K562 (cell line): Measurements from ENCODE around the gene DPF1. TPM values are rescaled to one million over a fixed set of nuclear protein-coding genes. Genes with fewer than 3 reads are reported as not detected.

Experiments
- ATAC-seq: fragments of 200-7000 bp; cut with Tn5 transposase; 3 replicates; pipeline ENCODE4 v1.9.1; 2020; ENCODE audit warnings: moderate library complexity
- BruUV-seq: library from RNA; stranded (reverse); fragments of 400-500 nt; replicated peaks from 2 replicates; lab custom pipeline; 2021; lab: Mats Ljungman, UMichigan
- CTCF ChIA-PET: fragments of 300-600 bp; formaldehyde crosslinking; extraction: SDS; loops from one replicate; lab custom pipeline; 2021; ENCODE audit warnings: low intra/inter-chr PET ratio; lab: Yijun Ruan, JAX
- POLR2A ChIA-PET: fragments of 300-600, 350-650 bp; sonication (Branson Sonifier 250); formaldehyde crosslinking; extraction: SDS; loops from one replicate; lab custom pipeline; 2021; ENCODE audit warnings: antibody characterized with exemption, inconsistent platforms; lab: Yijun Ruan, JAX
- DNase-seq, 4 experiments: peaks; one replicate each; pipeline versions ENCODE4 v3.0.0 to v3.0.0-alpha.2; 2011 to 2018; ENCODE audit warnings: low spot score in 3 of 4, mixed read lengths in 3 of 4; ENCODE audit errors: extremely low read depth in 1 of 4
- FAIRE-seq: peaks from 2 replicates; lab custom pipeline; 2011; peaks lifted over from hg19 to GRCh38; lab: Jason Lieb, UNC
- H2AFZ ChIP-seq: 2 replicates; pipeline ENCODE4 v1.6.0; 2011; ENCODE audit warnings: low read depth, low read length, control low read depth, inconsistent platforms
- H3K27ac ChIP-seq: fragments of 200-600 bp; 3 replicates; pipeline ENCODE4 v1.8.0; 2011; ENCODE audit warnings: low read depth, mild to moderate bottlenecking, control low read depth, inconsistent platforms, low read length, moderate library complexity, mixed read lengths; ENCODE audit errors: extremely low read depth
- H3K27me3 ChIP-seq, 2 experiments: fragments of 300-600 bp in 1 of 2; 2 replicates in 1 of 2; 3 replicates in 1 of 2; pipeline versions ENCODE4 v1.6.0 to v1.8.0; 2011; ENCODE audit warnings: inconsistent platforms in 2 of 2, low read length in 2 of 2, mild to moderate bottlenecking in 1 of 2, mixed read lengths in 1 of 2, moderate library complexity in 1 of 2; ENCODE audit not compliant: control insufficient read depth in 2 of 2, insufficient read depth in 2 of 2
- H3K36me3 ChIP-seq: fragments of 300-600 bp; 3 replicates; pipeline ENCODE4 v1.8.0; 2011; ENCODE audit warnings: mild to moderate bottlenecking, low read length, inconsistent platforms; ENCODE audit not compliant: control insufficient read depth, insufficient read depth
- H3K4me1 ChIP-seq, 2 experiments: fragments of 200-600 bp in 1 of 2; replicated peaks in 1 of 2; 2 replicates in 1 of 2; 3 replicates in 1 of 2; pipeline versions ENCODE4 v1.5.1 to v1.8.0; 2011; ENCODE audit warnings: inconsistent platforms in 2 of 2, low read length in 2 of 2, mild to moderate bottlenecking in 1 of 2, mixed read lengths in 1 of 2, moderate library complexity in 1 of 2; ENCODE audit not compliant: control insufficient read depth in 2 of 2, insufficient read depth in 2 of 2
- H3K4me2 ChIP-seq: 2 replicates; pipeline ENCODE4 v1.6.1; 2011; ENCODE audit warnings: low read length, control low read depth, inconsistent platforms, mixed read lengths; ENCODE audit not compliant: insufficient read depth
- H3K4me3 ChIP-seq: fragments of 200-600 bp; sonication (generic), shearing (Covaris generic); 2 replicates; pipeline ENCODE4 v1.5.1; 2016; ENCODE audit warnings: control low read depth, inconsistent platforms
- H3K79me2 ChIP-seq: fragments of 200-600 bp; 3 replicates; pipeline ENCODE4 v1.8.0; 2011; ENCODE audit warnings: low read length, inconsistent platforms; ENCODE audit not compliant: control insufficient read depth, insufficient read depth
- H3K9ac ChIP-seq, 2 experiments: 2 replicates each; pipeline versions ENCODE4 v1.6.0 to v1.6.1; 2011; ENCODE audit warnings: low read depth in 2 of 2, low read length in 2 of 2, control low read depth in 1 of 2, inconsistent platforms in 1 of 2, mild to moderate bottlenecking in 1 of 2, mixed read lengths in 1 of 2; ENCODE audit not compliant: insufficient read depth in 1 of 2
- H3K9me1 ChIP-seq: one replicate; pipeline ENCODE4 v1.6.0; 2011; ENCODE audit warnings: inconsistent platforms, mild to moderate bottlenecking, low read length, moderate library complexity; ENCODE audit not compliant: control insufficient read depth, insufficient read depth
- H3K9me3 ChIP-seq: replicated peaks from 2 replicates; pipeline ENCODE4 v1.5.1; 2011; ENCODE audit warnings: low read depth, low read length, inconsistent platforms; ENCODE audit not compliant: control insufficient read depth, insufficient read depth
- H4K20me1 ChIP-seq: replicated peaks from 2 replicates; pipeline ENCODE4 v1.6.1; 2011; ENCODE audit warnings: low read length, inconsistent platforms, mixed read lengths; ENCODE audit not compliant: control insufficient read depth, insufficient read depth
- BRCA1 ChIP-seq, 2 experiments: fragments of 450-650 bp in 1 of 2; sonication (generic) in 1 of 2; formaldehyde crosslinking in 1 of 2; IDR thresholded peaks; 2 replicates each; pipeline versions ENCODE4 v1.5.0 to v1.6.1; 2017 to 2020; ENCODE audit warnings: mild to moderate bottlenecking in 1 of 2, missing genetic modification reagents in 1 of 2
- EP300 ChIP-seq: IDR thresholded peaks from 2 replicates; pipeline ENCODE4 v1.6.1; 2012; ENCODE audit warnings: low read length, improper control_type of control experiment
- KLF1 ChIP-seq: fragments of 450-650 bp; IDR thresholded peaks from 2 replicates; pipeline ENCODE4 v1.6.1; 2016; ENCODE audit warnings: missing genetic modification characterization, missing compliant biosample characterization
- L3MBTL2 ChIP-seq: fragments of 450-650 bp; IDR thresholded peaks from 2 replicates; pipeline ENCODE4 v1.6.1; 2016; ENCODE audit warnings: mild to moderate bottlenecking, moderate library complexity
- MGA ChIP-seq: fragments of 450-650 bp; IDR thresholded peaks from 2 replicates; pipeline ENCODE4 v1.6.1; 2016; ENCODE audit warnings: mild to moderate bottlenecking, moderate library complexity
- NELFE ChIP-seq: IDR thresholded peaks from 2 replicates; pipeline ENCODE4 v1.6.1; 2011; ENCODE audit warnings: mild to moderate bottlenecking; ENCODE audit not compliant: insufficient read depth, insufficient read length
- VEZF1 ChIP-seq: fragments of 200-800 bp; sonication (Bioruptor generic); IDR thresholded peaks from 2 replicates; pipeline ENCODE4 v1.6.1; 2017; ENCODE audit warnings: missing genetic modification characterization, missing compliant biosample characterization
- WGBS: fragments of 100-300 bp; shearing (Covaris generic); methylation state at CpG from one replicate; pipeline ENCODE4 v1.1.6; 2016; ENCODE audit warnings: low coverage, mixed read lengths; ENCODE audit not compliant: insufficient coverage; ENCODE audit errors: missing lambda C conversion rate; 5-methylcytosine and 5-hydroxymethylcytosine counted together
- in situ Hi-C: fragments of 300-500 bp; cut with MboI; formaldehyde crosslinking; loops from 4 replicates; pipeline ENCODE4 v1.15.0; 2018; ENCODE audit warnings: inconsistent platforms, mixed read lengths
- intact Hi-C: fragments of 100-400 bp; cut with micrococcal nuclease; formaldehyde crosslinking; loops from 2 replicates; pipeline ENCODE4 v1.14.2; 2022
- polyA plus RNA-seq, 8 experiments: library from polyadenylated mRNA; depleted of rRNA in 4 of 8; stranded (reverse) in 5 of 8; unstranded in 3 of 8; fragments of >200 nt; fragmentation: Nextera tagmentation in 2 of 8; fragmentation: Illumina TruSeq in 1 of 8; extraction: Ambion mirVana in 2 of 8; extraction: Trizol in 1 of 8; gene quantifications; 2 replicates each; pipeline versions ENCODE4 v1.2.1 to v1.2.3, GENCODE V29; 2011 to 2014; ENCODE audit warnings: inconsistent platforms in 1 of 8, missing spikeins in 1 of 8
- total RNA-seq, 7 experiments: library from RNA; depleted of rRNA in 6 of 7; stranded (reverse); fragments of >200 nt in 6 of 7; fragmentation: Illumina TruSeq in 2 of 7; extraction: Trizol in 2 of 7; gene quantifications; 2 replicates each; pipeline versions ENCODE4 v1.2.1 to v1.2.3, GENCODE V29; 2011 to 2021; ENCODE audit warnings: low replicate concordance in 1 of 7

DPF1 gene
- total and polyA plus RNA-seq, 9 of the 15 experiments (the other 6 are each of a cell fraction or from before 2014, with no cell fraction given): 0.10 to 5.7 (median 3.1) TPM

- CTCF ChIA-PET: no interaction called here
- H3K27ac ChIP-seq: no peak overlapping the region
- DNase-seq (no peak), ATAC-seq (peak; percentile 40; the same call in 1 of the 3 replicates), FAIRE-seq (no peak)
- WGBS: 45% methylated on average over 20 of the region's 22 CpGs
- no peak overlapping the region for H3K4me2 ChIP-seq
- in situ Hi-C loops (no loop called here), intact Hi-C loops (no loop called here)
- no peaks in the 10 kb centered on the region for H3K36me3 ChIP-seq
- no peaks in the 10 kb centered on the region for H3K79me2 ChIP-seq
- H4K20me1 ChIP-seq: no peaks in the 10 kb centered on the region
- H3K27me3 ChIP-seq: no peaks in the 10 kb centered on the region
- no peaks in the 10 kb centered on the region for H3K9me3 ChIP-seq
- POLR2A ChIA-PET: interaction anchor here (0.7 kb wide), 1 partner anchor 72 kb away, joined by 3 read pairs; no protein-coding TSS in a partner anchor
- H3K4me3 ChIP-seq: no peak overlapping the region
- H2AFZ ChIP-seq: peak overlapping the region; percentile 28; the same call in 1 of the 2 replicates
- peaks cover 0 to 19% of the 10 kb centered on the region in 2 experiments; a peak in 2 of 5 replicates for H3K4me1 ChIP-seq
- H3K9me1 ChIP-seq: no peaks in the 10 kb centered on the region
- peak overlapping the region in 1 of 2 experiments; percentile 61; a peak in 1 of 4 replicates for H3K9ac ChIP-seq
- no TSS peak for BruUV-seq
- TF ChIP-seq L3MBTL2: 0 out of 2 replicates have a peak, but pooled peaks have one; percentile 27
- TF ChIP-seq EP300: no peak
- no peak for TF ChIP-seq KLF1 (tag)
- TF ChIP-seq MGA: 0 out of 2 replicates have a peak, but pooled peaks have one; percentile 31
- no peak for TF ChIP-seq NELFE
- no peak for TF ChIP-seq VEZF1 (CRISPR knock-in tag)
- no peak for TF ChIP-seq BRCA1 (IDR thresholded peaks at IDR 0.05)
- no peak for TF ChIP-seq BRCA1 (CRISPR knock-in tag; IDR thresholded peaks at IDR 0.05)
Observed at GRCh38 chr19:38173291-38174041, 50.6 kb downstream of the DPF1 start.
